CD14-positive monocyte (primary cell): Measurements from ENCODE around the gene ZNF599. TPM values are rescaled to one million over a fixed set of nuclear protein-coding genes. Genes with fewer than 3 reads are reported as not detected.

Experiments used
- DNase-seq, 3 donors: peaks; one replicate each; pipeline ENCODE4 v3.0.0-alpha.2; 2011 to 2022
- H2AFZ ChIP-seq: 2 replicates; pipeline ENCODE4 v1.6.0; 2012; ENCODE audit warnings: mild to moderate bottlenecking, low read depth, low read length, inconsistent platforms; ENCODE audit not compliant: insufficient read depth, poor library complexity, severe bottlenecking
- H3K27ac ChIP-seq, 2 donors: 1 replicate in 1 of 2; 2 replicates in 1 of 2; pipeline ENCODE4 v1.5.1; 2012 to 2013; ENCODE audit warnings: low read length in 2 of 2, control low read depth in 1 of 2, inconsistent platforms in 1 of 2, low read depth in 1 of 2, mild to moderate bottlenecking in 1 of 2
- H3K27me3 ChIP-seq, 2 donors: one replicate each; pipeline versions ENCODE4 v1.6.0 to v1.6.1; 2011 to 2013; ENCODE audit warnings: low read length in 2 of 2; ENCODE audit not compliant: control insufficient read depth in 2 of 2, insufficient read depth in 2 of 2
- H3K36me3 ChIP-seq, 2 donors: replicated peaks in 1 of 2; 1 replicate in 1 of 2; 2 replicates in 1 of 2; pipeline versions ENCODE4 v1.5.1 to v1.6.1; 2012 to 2013; ENCODE audit warnings: low read length in 2 of 2, control low read depth in 1 of 2, inconsistent platforms in 1 of 2, mild to moderate bottlenecking in 1 of 2; ENCODE audit not compliant: insufficient read depth in 2 of 2, control insufficient read depth in 1 of 2
- H3K4me1 ChIP-seq, 2 donors: 1 replicate in 1 of 2; 2 replicates in 1 of 2; pipeline versions ENCODE4 v1.5.1 to v1.6.1; 2012 to 2013; ENCODE audit warnings: low read length in 2 of 2, control low read depth in 1 of 2, inconsistent platforms in 1 of 2, mild to moderate bottlenecking in 1 of 2, moderate library complexity in 1 of 2; ENCODE audit not compliant: insufficient read depth in 2 of 2, control insufficient read depth in 1 of 2
- H3K4me2 ChIP-seq: replicated peaks from 2 replicates; pipeline ENCODE3; 2012; ENCODE audit warnings: low read length, moderate library complexity, mild to moderate bottlenecking; ENCODE audit not compliant: poor library complexity, severe bottlenecking; ENCODE audit errors: extremely low read depth
- H3K4me3 ChIP-seq, 3 experiments: fragments of 200-600 bp in 1 of 3; sonication (generic) in 1 of 3; replicated peaks in 1 of 3; 1 replicate in 2 of 3; 2 replicates in 1 of 3; pipeline ENCODE4 v1.5.1; 2011 to 2013; ENCODE audit warnings: low read length in 3 of 3, mild to moderate bottlenecking in 3 of 3, control low read depth in 2 of 3, low read depth in 2 of 3, inconsistent platforms in 1 of 3, moderate library complexity in 1 of 3
- H3K79me2 ChIP-seq: 2 replicates; pipeline ENCODE4 v1.6.0; 2012; ENCODE audit warnings: mild to moderate bottlenecking, control low read depth, inconsistent platforms, low read length, moderate library complexity; ENCODE audit not compliant: insufficient read depth
- H3K9ac ChIP-seq: 2 replicates; pipeline ENCODE4 v1.6.0; 2017; ENCODE audit warnings: low read length, mild to moderate bottlenecking; ENCODE audit not compliant: insufficient read depth, poor library complexity, severe bottlenecking
- H3K9me3 ChIP-seq, 2 donors: replicated peaks in 1 of 2; 1 replicate in 1 of 2; 2 replicates in 1 of 2; pipeline versions ENCODE4 v1.5.1 to v1.6.1; 2012 to 2013; ENCODE audit warnings: low read length in 2 of 2, control low read depth in 1 of 2; ENCODE audit not compliant: control insufficient read depth in 1 of 2, insufficient read depth in 1 of 2
- H4K20me1 ChIP-seq: 2 replicates; pipeline ENCODE4 v1.6.0; 2012; ENCODE audit warnings: mild to moderate bottlenecking, low read length, control low read depth, moderate library complexity; ENCODE audit not compliant: insufficient read depth
- H3K27ac Mint-ChIP-seq, 7 donors: one replicate each; pipeline ENCODE4 v1.8.0; 2020; ENCODE audit warnings: mild to moderate bottlenecking in 7 of 7, mixed read lengths in 7 of 7, moderate library complexity in 6 of 7, inconsistent platforms in 2 of 7
- H3K27me3 Mint-ChIP-seq, 3 donors: one replicate each; pipeline ENCODE4 v1.8.0; 2021 to 2022; ENCODE audit warnings: low read depth in 3 of 3, mild to moderate bottlenecking in 3 of 3, mixed read lengths in 3 of 3, moderate library complexity in 3 of 3, inconsistent platforms in 1 of 3
- H3K36me3 Mint-ChIP-seq, 2 donors: one replicate each; pipeline ENCODE4 v1.8.0; 2020; ENCODE audit warnings: mixed read lengths in 2 of 2, inconsistent platforms in 1 of 2, mild to moderate bottlenecking in 1 of 2
- H3K4me1 Mint-ChIP-seq: one replicate; pipeline ENCODE4 v1.8.0; 2020; ENCODE audit warnings: mild to moderate bottlenecking, mixed read lengths
- H3K4me3 Mint-ChIP-seq, 2 donors: one replicate each; pipeline ENCODE4 v1.8.0; 2020; ENCODE audit warnings: mild to moderate bottlenecking in 2 of 2, mixed read lengths in 2 of 2, moderate library complexity in 1 of 2
- H3K9me3 Mint-ChIP-seq, 7 donors: one replicate each; pipeline ENCODE4 v1.8.0; 2020 to 2022; ENCODE audit warnings: mixed read lengths in 7 of 7, mild to moderate bottlenecking in 6 of 7, moderate library complexity in 6 of 7, inconsistent platforms in 2 of 7
- CTCF ChIP-seq: fragments of 200-600 bp; IDR thresholded peaks from one replicate; pipeline ENCODE4 v1.8.0; 2022; ENCODE audit warnings: antibody characterized with exemption, mild to moderate bottlenecking
- WGBS: methylation state at CpG from one replicate; pipeline ENCODE4 v1.1.5; 2013; ENCODE audit warnings: missing lambda C conversion rate; ENCODE audit not compliant: insufficient coverage; 5-methylcytosine and 5-hydroxymethylcytosine counted together
- intact Hi-C, 2 donors: fragments of 100-400 bp; cut with micrococcal nuclease; formaldehyde crosslinking; loops; one replicate each; pipeline versions ENCODE4 v1.15.0 to v1.15.1; 2023
- polyA plus RNA-seq, 3 donors: library from polyadenylated mRNA; depleted of rRNA in 1 of 3; unstranded in 2 of 3; stranded (reverse) in 1 of 3; fragments of 300-500 nt in 2 of 3; fragments of >200 nt in 1 of 3; fragmentation: Illumina TruSeq in 2 of 3; gene quantifications; 1 replicate in 2 of 3; 2 replicates in 1 of 3; pipeline ENCODE4 v1.2.3, GENCODE V29; 2012 to 2021

Gene ZNF599
- polyA plus RNA-seq, 3 donors, result 0.85 to 0.99 (median 0.91) TPM

GRCh38 chr19:34778342-34778741 lies 5.3 kb upstream of the ZNF599 start:
- no peak overlapping the region for H3K4me2 ChIP-seq
- H3K79me2 ChIP-seq, result no peaks in the 10 kb centered on the region
- H3K36me3 Mint-ChIP-seq, result no peaks in the 10 kb centered on the region
- H3K4me1 Mint-ChIP-seq, result peaks cover under 1% of the 10 kb centered on the region
- no peak overlapping the region for H3K4me3 Mint-ChIP-seq
- no peak overlapping the region for H3K9ac ChIP-seq
- no peak overlapping the region for H3K27ac Mint-ChIP-seq
- peaks cover 40 to 49% of the 10 kb centered on the region in 2 donors for H3K9me3 ChIP-seq
- H3K9me3 Mint-ChIP-seq, result peaks cover 21 to 62% (median 42%) of the 10 kb centered on the region in 7 donors
- no peak overlapping the region for H3K4me3 ChIP-seq
- peaks cover 3 to 4% (median 3%) of the 10 kb centered on the region in 3 donors for H3K27me3 Mint-ChIP-seq
- no peak overlapping the region for H2AFZ ChIP-seq
- WGBS, result 67% methylated on average over 1 of the region's 2 CpGs
- H3K36me3 ChIP-seq, result no peaks in the 10 kb centered on the region
- DNase-seq, result no peak
- intact Hi-C loops, result no loop called here
- H3K4me1 ChIP-seq, result peaks cover under 1% of the 10 kb centered on the region in 2 donors
- no peak for TF ChIP-seq CTCF
- no peak overlapping the region for H3K27ac ChIP-seq
- H3K27me3 ChIP-seq, result peaks cover 0 to 2% of the 10 kb centered on the region in 2 donors
- H4K20me1 ChIP-seq, result no peaks in the 10 kb centered on the region

GRCh38 chr19:34774857-34775256 lies 1.8 kb upstream of the ZNF599 start:
- Histone ChIP-seq H4K20me1 (no peaks in the 10 kb centered on the region), H2AFZ (no peak overlapping the region), H3K27ac (no peak overlapping the region), H3K79me2 (no peaks in the 10 kb centered on the region), H3K9me3 (peaks cover 44 to 50% of the 10 kb centered on the region in 2 donors), H3K4me1 (peaks cover 11 to 13% of the 10 kb centered on the region in 2 donors), H3K27me3 (peaks cover 0 to 2% of the 10 kb centered on the region in 2 donors), H3K4me3 (no peak overlapping the region), H3K9ac (no peak overlapping the region), H3K4me2 (no peak overlapping the region), H3K36me3 (no peaks in the 10 kb centered on the region)
- WGBS, result no CpG with 5 or more reads among the region's 2 CpGs
- Mint-ChIP-seq H3K4me1 (peaks cover 12% of the 10 kb centered on the region), H3K36me3 (peaks cover 4 to 5% of the 10 kb centered on the region in 2 donors), H3K9me3 (peaks cover 22 to 64% (median 49%) of the 10 kb centered on the region in 7 donors), H3K27me3 (peaks cover 5 to 7% (median 5%) of the 10 kb centered on the region in 3 donors), H3K4me3 (no peak overlapping the region), H3K27ac (no peak overlapping the region)
- TF ChIP-seq CTCF, result no peak
- DNase-seq, result no peak
- intact Hi-C loops, result loop anchor here (5.0 kb wide), 2 partner anchors 43 to 98 kb away; partner anchors contain the start of genes SCGB2B2 (in 1 of the 2), ZNF181 (in 1 of the 2) and ZNF302 (in 1 of the 2)
